HCT116 (cell line): ENCODE measurements around the gene GOSR1. TPM values are rescaled to one million over a fixed set of nuclear protein-coding genes. Genes with fewer than 3 reads are reported as not detected.

Experiments
- ATAC-seq: fragments of 200-7000 bp; cut with Tn5 transposase; 2 replicates; pipeline ENCODE4 v1.9.1; 2020; ENCODE audit warnings: mild to moderate bottlenecking, moderate library complexity
- BruUV-seq: library from RNA; stranded (reverse); fragments of 400-500 nt; replicated peaks from 2 replicates; lab custom pipeline; 2021; lab: Mats Ljungman, UMichigan
- CTCF ChIA-PET: fragments of 300-600 bp; sonication (Branson Sonifier 250); formaldehyde crosslinking; loops from one replicate; lab custom pipeline; 2021; ENCODE audit warnings: antibody characterized with exemption; lab: Charles Lee
- POLR2A ChIA-PET: fragments of 300-600, 350-600 bp; sonication (Branson Sonifier 250); formaldehyde crosslinking; loops from one replicate; lab custom pipeline; 2021; ENCODE audit warnings: antibody characterized with exemption; lab: Charles Lee
- RAD21 ChIA-PET, 2 experiments: fragments of 300-600 bp; sonication (Branson Sonifier 250); formaldehyde crosslinking; loops; one replicate each; lab custom pipeline; 2023; ENCODE audit warnings: low total read pairs in 2 of 2; ENCODE audit not compliant: uncharacterized antibody in 2 of 2, unreplicated experiment in 2 of 2, low non-redundant PET in 1 of 2; lab: Charles Lee
- DNase-seq: peaks from one replicate; pipeline ENCODE4 v3.0.0-alpha.2; 2010; ENCODE audit warnings: low read depth, low spot score
- H2AFZ ChIP-seq: fragments of 200-600 bp; shearing (Covaris generic), sonication (generic); 2 replicates; pipeline ENCODE4 v1.6.1; 2017; ENCODE audit warnings: low read depth, mixed run types, mixed read lengths, antibody characterized with exemption, low read length; ENCODE audit not compliant: poor library complexity, severe bottlenecking
- H3K27ac ChIP-seq: 2 replicates; pipeline ENCODE4 v1.5.1; 2012; ENCODE audit warnings: low read depth, low read length
- H3K27me3 ChIP-seq: fragments of 200-600 bp; sonication (generic); 2 replicates; pipeline ENCODE4 v1.6.1; 2016; ENCODE audit warnings: mixed run types, low read length, mixed read lengths; ENCODE audit not compliant: insufficient read depth
- H3K36me3 ChIP-seq, 2 experiments: fragments of 200-500 bp in 1 of 2; fragments of 200-600 bp in 1 of 2; sonication (Bioruptor generic) in 1 of 2; sonication (generic) in 1 of 2; 2 replicates each; pipeline versions ENCODE4 v1.5.1 to v1.6.1; 2014 to 2016; ENCODE audit warnings: low read length in 2 of 2, inconsistent platforms in 1 of 2, mixed read lengths in 1 of 2, mixed run types in 1 of 2; ENCODE audit not compliant: insufficient read depth in 2 of 2, control insufficient read depth in 1 of 2
- H3K4me1 ChIP-seq, 2 experiments: fragments of 200-600 bp in 1 of 2; sonication (generic) in 1 of 2; 2 replicates each; pipeline versions ENCODE4 v1.5.1 to v1.6.1; 2012 to 2017; ENCODE audit warnings: low read length in 2 of 2, inconsistent platforms in 1 of 2, mild to moderate bottlenecking in 1 of 2, mixed read lengths in 1 of 2, mixed run types in 1 of 2, moderate library complexity in 1 of 2; ENCODE audit not compliant: insufficient read depth in 2 of 2, control insufficient read depth in 1 of 2
- H3K4me2 ChIP-seq: fragments of 200-600 bp; sonication (generic); 2 replicates; pipeline ENCODE4 v1.6.1; 2017; ENCODE audit warnings: mixed run types, low read length, mixed read lengths
- H3K4me3 ChIP-seq, 2 experiments: fragments of 200-600 bp in 1 of 2; sonication (generic) in 1 of 2; replicated peaks in 1 of 2; 2 replicates each; pipeline ENCODE4 v1.5.1; 2011 to 2016; ENCODE audit warnings: low read length in 2 of 2, control low read depth in 1 of 2, low read depth in 1 of 2, mild to moderate bottlenecking in 1 of 2, mixed read lengths in 1 of 2, mixed run types in 1 of 2
- H3K79me2 ChIP-seq: fragments of 200-600 bp; sonication (generic); 2 replicates; pipeline ENCODE4 v1.6.1; 2017; ENCODE audit warnings: mild to moderate bottlenecking, mixed run types, low read length, moderate library complexity, mixed read lengths; ENCODE audit not compliant: insufficient read depth
- H3K9ac ChIP-seq: fragments of 200-600 bp; sonication (generic); 2 replicates; pipeline ENCODE4 v1.6.1; 2016; ENCODE audit warnings: low read length, mixed read lengths
- H3K9me2 ChIP-seq: fragments of 200-600 bp; sonication (generic), shearing (Covaris generic); 2 replicates; pipeline ENCODE4 v1.6.1; 2017; ENCODE audit warnings: mixed run types, mild to moderate bottlenecking, moderate library complexity; ENCODE audit not compliant: insufficient read depth
- H3K9me3 ChIP-seq, 2 experiments: fragments of 200-500 bp in 1 of 2; fragments of 200-600 bp in 1 of 2; sonication (Bioruptor generic) in 1 of 2; sonication (generic) in 1 of 2; 2 replicates each; pipeline ENCODE4 v1.6.1; 2014 to 2017; ENCODE audit warnings: low read length in 2 of 2, mixed read lengths in 2 of 2, inconsistent platforms in 1 of 2, low read depth in 1 of 2, mild to moderate bottlenecking in 1 of 2, mixed run types in 1 of 2, moderate library complexity in 1 of 2; ENCODE audit not compliant: control insufficient read depth in 1 of 2, insufficient read depth in 1 of 2
- H4K20me1 ChIP-seq: fragments of 200-600 bp; sonication (generic), shearing (Covaris generic); 2 replicates; pipeline ENCODE4 v1.6.1; 2017; ENCODE audit warnings: mixed run types, mild to moderate bottlenecking, moderate library complexity; ENCODE audit not compliant: insufficient read depth
- CBX3 ChIP-seq: IDR thresholded peaks from 2 replicates; pipeline ENCODE4 v1.6.1; 2012; ENCODE audit warnings: low read depth
- EGR1 ChIP-seq: IDR thresholded peaks from 2 replicates; pipeline ENCODE4 v1.6.1; 2012; ENCODE audit warnings: low read depth
- ELF1 ChIP-seq: IDR thresholded peaks from 2 replicates; pipeline ENCODE4 v1.6.1; 2012; ENCODE audit warnings: low read depth, borderline replicate concordance
- EZH2 ChIP-seq: fragments of 200-600 bp; sonication (generic); IDR thresholded peaks from 2 replicates; pipeline ENCODE4 v1.6.1; 2017; ENCODE audit warnings: antibody characterized with exemption, mixed run types
- EZH2phosphoT487 ChIP-seq: fragments of 200-600 bp; IDR thresholded peaks from 2 replicates; pipeline ENCODE4 v1.6.1; 2018; ENCODE audit warnings: antibody characterized with exemption, borderline replicate concordance
- FOSL1 ChIP-seq: IDR thresholded peaks from 2 replicates; pipeline ENCODE4 v1.6.1; 2012; ENCODE audit warnings: low read depth
- JUND ChIP-seq: IDR thresholded peaks from 2 replicates; pipeline ENCODE4 v1.6.1; 2012
- POLR2A ChIP-seq: IDR thresholded peaks from 2 replicates; pipeline ENCODE4 v1.7.0; 2011; ENCODE audit warnings: borderline replicate concordance; ENCODE audit not compliant: insufficient read depth, insufficient read length; ENCODE audit errors: extremely low read depth
- POLR2AphosphoS5 ChIP-seq: IDR thresholded peaks from 2 replicates; pipeline ENCODE4 v1.6.1; 2011; ENCODE audit warnings: mild to moderate bottlenecking, low read depth, low read length, moderate library complexity
- RAD21 ChIP-seq: IDR thresholded peaks from 2 replicates; pipeline ENCODE4 v1.6.1; 2012; ENCODE audit warnings: low read depth, mild to moderate bottlenecking
- SIN3A ChIP-seq: IDR thresholded peaks from 2 replicates; pipeline ENCODE4 v1.6.1; 2012; ENCODE audit warnings: low read depth
- SRF ChIP-seq: IDR thresholded peaks from 2 replicates; pipeline ENCODE4 v1.6.1; 2012; ENCODE audit warnings: low read depth
- TCF7L2 ChIP-seq: IDR thresholded peaks from 2 replicates; pipeline ENCODE4 v1.7.0; 2011; ENCODE audit warnings: borderline replicate concordance, inconsistent platforms; ENCODE audit not compliant: insufficient read depth, insufficient read length; ENCODE audit errors: extremely low read depth
- YY1 ChIP-seq: IDR thresholded peaks from 2 replicates; pipeline ENCODE4 v1.6.1; 2011; ENCODE audit warnings: low read length, low read depth, moderate library complexity, mild to moderate bottlenecking; ENCODE audit not compliant: insufficient replicate concordance; ENCODE audit errors: extremely low read depth
- ZNF274 ChIP-seq: fragments of 200-500 bp; sonication (Bioruptor generic); IDR thresholded peaks from 2 replicates; pipeline ENCODE4 v1.6.1; 2014; ENCODE audit warnings: mild to moderate bottlenecking, low read depth, low read length, inconsistent platforms
- intact Hi-C: fragments of 100-400 bp; cut with micrococcal nuclease; formaldehyde crosslinking; loops from 2 replicates; pipeline ENCODE4 v1.10.0; 2022
- total RNA-seq: library from RNA; stranded (reverse); gene quantifications from one replicate; pipeline ENCODE4 v1.2.1, GENCODE V29; 2021; ENCODE audit not compliant: unreplicated experiment
- TF ChIP-seq, protein P1 (sequence below), 3 experiments: fragments of 200-600 bp in 1 of 3; sonication (generic) in 1 of 3; IDR thresholded peaks in 2 of 3; conservative IDR thresholded peaks in 1 of 3; 2 replicates each; pipeline ENCODE4 v1.5.1; 2012 to 2017; ENCODE audit warnings: low read depth in 2 of 3, low read length in 2 of 3, antibody characterized with exemption in 1 of 3, borderline replicate concordance in 1 of 3, control low read depth in 1 of 3, mild to moderate bottlenecking in 1 of 3, mixed read lengths in 1 of 3, mixed run types in 1 of 3, moderate library complexity in 1 of 3; ENCODE audit not compliant: insufficient read depth in 1 of 3
- TF ChIP-seq, protein P2 (sequence below): IDR thresholded peaks from 2 replicates; pipeline ENCODE4 v1.6.1; 2012; ENCODE audit warnings: low read depth

Gene GOSR1
- total RNA-seq, 1 experiment from 2014 or later: 48.8 TPM

- intact Hi-C loops: loop anchor here (5.0 kb wide), 1 partner anchor 242 kb away; no protein-coding TSS in a partner anchor
- ChIA-PET CTCF (no interaction called here), POLR2A (no interaction called here), RAD21 (no interaction called here)
- Histone ChIP-seq H4K20me1 (no peaks in the 10 kb centered on the region), H3K36me3 (no peaks in the 10 kb centered on the region; a peak in 1 of 4 replicates), H3K9me3 (no peaks in the 10 kb centered on the region), H3K9ac (no peak overlapping the region), H3K27ac (no peak overlapping the region), H3K9me2 (no peaks in the 10 kb centered on the region), H3K4me2 (no peak overlapping the region), H3K27me3 (no peaks in the 10 kb centered on the region), H2AFZ (no peak overlapping the region), H3K4me1 (peaks cover 0 to 12% of the 10 kb centered on the region in 2 experiments; a peak in 3 of 4 replicates), H3K4me3 (no peak overlapping the region), H3K79me2 (peaks cover 27% of the 10 kb centered on the region)
- BruUV-seq: no TSS peak
- TF ChIP-seq EGR1 (no peak), POLR2A (no peak), TCF7L2 (no peak), EZH2 (no peak), FOSL1 (no peak), SIN3A (no peak), POLR2AphosphoS5 (no peak), RAD21 (no peak), JUND (no peak), ZNF274 (no peak), CBX3 (no peak), EZH2phosphoT487 (no peak), YY1 (no peak), ELF1 (no peak), SRF (no peak)
- TF ChIP-seq, protein P1, sequence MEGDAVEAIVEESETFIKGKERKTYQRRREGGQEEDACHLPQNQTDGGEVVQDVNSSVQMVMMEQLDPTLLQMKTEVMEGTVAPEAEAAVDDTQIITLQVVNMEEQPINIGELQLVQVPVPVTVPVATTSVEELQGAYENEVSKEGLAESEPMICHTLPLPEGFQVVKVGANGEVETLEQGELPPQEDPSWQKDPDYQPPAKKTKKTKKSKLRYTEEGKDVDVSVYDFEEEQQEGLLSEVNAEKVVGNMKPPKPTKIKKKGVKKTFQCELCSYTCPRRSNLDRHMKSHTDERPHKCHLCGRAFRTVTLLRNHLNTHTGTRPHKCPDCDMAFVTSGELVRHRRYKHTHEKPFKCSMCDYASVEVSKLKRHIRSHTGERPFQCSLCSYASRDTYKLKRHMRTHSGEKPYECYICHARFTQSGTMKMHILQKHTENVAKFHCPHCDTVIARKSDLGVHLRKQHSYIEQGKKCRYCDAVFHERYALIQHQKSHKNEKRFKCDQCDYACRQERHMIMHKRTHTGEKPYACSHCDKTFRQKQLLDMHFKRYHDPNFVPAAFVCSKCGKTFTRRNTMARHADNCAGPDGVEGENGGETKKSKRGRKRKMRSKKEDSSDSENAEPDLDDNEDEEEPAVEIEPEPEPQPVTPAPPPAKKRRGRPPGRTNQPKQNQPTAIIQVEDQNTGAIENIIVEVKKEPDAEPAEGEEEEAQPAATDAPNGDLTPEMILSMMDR (IDR thresholded peaks at IDR 0.05 in 2 of 3, conservative IDR thresholded peaks at IDR 0.05 in 1 of 3; ENCODE audit: borderline replicate concordance in 1 of 3, insufficient read depth in 1 of 3, low read depth in 2 of 3, low read length in 2 of 3): no peak
- TF ChIP-seq, protein P2, sequence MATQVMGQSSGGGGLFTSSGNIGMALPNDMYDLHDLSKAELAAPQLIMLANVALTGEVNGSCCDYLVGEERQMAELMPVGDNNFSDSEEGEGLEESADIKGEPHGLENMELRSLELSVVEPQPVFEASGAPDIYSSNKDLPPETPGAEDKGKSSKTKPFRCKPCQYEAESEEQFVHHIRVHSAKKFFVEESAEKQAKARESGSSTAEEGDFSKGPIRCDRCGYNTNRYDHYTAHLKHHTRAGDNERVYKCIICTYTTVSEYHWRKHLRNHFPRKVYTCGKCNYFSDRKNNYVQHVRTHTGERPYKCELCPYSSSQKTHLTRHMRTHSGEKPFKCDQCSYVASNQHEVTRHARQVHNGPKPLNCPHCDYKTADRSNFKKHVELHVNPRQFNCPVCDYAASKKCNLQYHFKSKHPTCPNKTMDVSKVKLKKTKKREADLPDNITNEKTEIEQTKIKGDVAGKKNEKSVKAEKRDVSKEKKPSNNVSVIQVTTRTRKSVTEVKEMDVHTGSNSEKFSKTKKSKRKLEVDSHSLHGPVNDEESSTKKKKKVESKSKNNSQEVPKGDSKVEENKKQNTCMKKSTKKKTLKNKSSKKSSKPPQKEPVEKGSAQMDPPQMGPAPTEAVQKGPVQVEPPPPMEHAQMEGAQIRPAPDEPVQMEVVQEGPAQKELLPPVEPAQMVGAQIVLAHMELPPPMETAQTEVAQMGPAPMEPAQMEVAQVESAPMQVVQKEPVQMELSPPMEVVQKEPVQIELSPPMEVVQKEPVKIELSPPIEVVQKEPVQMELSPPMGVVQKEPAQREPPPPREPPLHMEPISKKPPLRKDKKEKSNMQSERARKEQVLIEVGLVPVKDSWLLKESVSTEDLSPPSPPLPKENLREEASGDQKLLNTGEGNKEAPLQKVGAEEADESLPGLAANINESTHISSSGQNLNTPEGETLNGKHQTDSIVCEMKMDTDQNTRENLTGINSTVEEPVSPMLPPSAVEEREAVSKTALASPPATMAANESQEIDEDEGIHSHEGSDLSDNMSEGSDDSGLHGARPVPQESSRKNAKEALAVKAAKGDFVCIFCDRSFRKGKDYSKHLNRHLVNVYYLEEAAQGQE: no peak
- DNase-seq (no peak), ATAC-seq (no peak)
Observed at GRCh38 chr17:30475206-30475605, 2.0 kb upstream of the GOSR1 start.
